IMR-90 (cell line): ENCODE results near the gene TEX261. TPM values are rescaled to one million over a fixed set of nuclear protein-coding genes. Genes with fewer than 3 reads are reported as not detected.

Experiments used
- ATAC-seq: fragments of 200-7000 bp; cut with Tn5 transposase; 2 replicates; pipeline ENCODE4 v1.9.1; 2020; ENCODE audit warnings: low read depth, mild to moderate bottlenecking, moderate library complexity
- BruUV-seq: library from RNA; stranded (reverse); fragments of 400-500 nt; replicated peaks from 2 replicates; lab custom pipeline; 2021; lab: Mats Ljungman, UMichigan
- CTCF ChIA-PET: fragments of 300-600 bp; formaldehyde crosslinking; extraction: SDS; loops from one replicate; lab custom pipeline; 2021; ENCODE audit warnings: antibody characterized with exemption; lab: Yijun Ruan, JAX
- POLR2A ChIA-PET: fragments of 300-600 bp; sonication (Branson Sonifier 250); formaldehyde crosslinking; loops from one replicate; lab custom pipeline; 2022; ENCODE audit warnings: antibody characterized with exemption; ENCODE audit not compliant: unreplicated experiment; lab: Charles Lee
- DNase-seq: peaks from one replicate; pipeline ENCODE4 v3.0.0; 2013
- H2AFZ ChIP-seq: replicated peaks from 2 replicates; pipeline ENCODE3; 2013; ENCODE audit warnings: low read length, mild to moderate bottlenecking; ENCODE audit not compliant: poor library complexity
- H2AK5ac ChIP-seq: 2 replicates; pipeline ENCODE4 v1.6.1; 2013; ENCODE audit warnings: low read depth, low read length, inconsistent platforms
- H2AK9ac ChIP-seq: replicated peaks from 2 replicates; pipeline ENCODE3; 2013; ENCODE audit warnings: mild to moderate bottlenecking, low read depth, low read length, moderate library complexity; ENCODE audit not compliant: poor library complexity
- H2BK120ac ChIP-seq: 2 replicates; pipeline ENCODE4 v1.6.1; 2013; ENCODE audit warnings: low read depth, low read length, inconsistent platforms
- H2BK15ac ChIP-seq: 3 replicates; pipeline ENCODE4 v1.6.1; 2013; ENCODE audit warnings: low read depth, low read length, inconsistent platforms
- H2BK20ac ChIP-seq: 2 replicates; pipeline ENCODE4 v1.6.1; 2013; ENCODE audit warnings: low read depth, mild to moderate bottlenecking, inconsistent platforms, low read length, moderate library complexity
- H2BK5ac ChIP-seq: 2 replicates; pipeline ENCODE4 v1.6.1; 2013; ENCODE audit warnings: mild to moderate bottlenecking, low read depth, low read length, inconsistent platforms; ENCODE audit not compliant: poor library complexity, severe bottlenecking
- H3K14ac ChIP-seq: replicated peaks from 2 replicates; pipeline ENCODE4 v1.6.1; 2013; ENCODE audit warnings: low read depth, low read length, inconsistent platforms
- H3K18ac ChIP-seq: 2 replicates; pipeline ENCODE4 v1.6.1; 2013; ENCODE audit warnings: low read depth, low read length, control low read depth
- H3K23ac ChIP-seq: 2 replicates; pipeline ENCODE4 v1.6.1; 2013; ENCODE audit warnings: low read depth, low read length, inconsistent platforms
- H3K27ac ChIP-seq: 2 replicates; pipeline ENCODE4 v1.5.1; 2013; ENCODE audit warnings: mild to moderate bottlenecking, control low read depth, low read length; ENCODE audit not compliant: insufficient read depth
- H3K27me3 ChIP-seq: 2 replicates; pipeline ENCODE4 v1.6.1; 2013; ENCODE audit warnings: low read length; ENCODE audit not compliant: control insufficient read depth, insufficient read depth
- H3K36me3 ChIP-seq: 2 replicates; pipeline ENCODE4 v1.6.1; 2013; ENCODE audit warnings: low read length, mixed read lengths; ENCODE audit not compliant: control insufficient read depth, insufficient read depth
- H3K4ac ChIP-seq: 2 replicates; pipeline ENCODE4 v1.6.1; 2013; ENCODE audit warnings: low read depth, low read length, inconsistent platforms
- H3K4me1 ChIP-seq: 2 replicates; pipeline ENCODE4 v1.6.1; 2013; ENCODE audit warnings: low read length, mixed read lengths; ENCODE audit not compliant: control insufficient read depth, insufficient read depth
- H3K4me2 ChIP-seq: 2 replicates; pipeline ENCODE4 v1.6.1; 2013; ENCODE audit warnings: low read depth, mild to moderate bottlenecking, control low read depth, low read length, moderate library complexity
- H3K4me3 ChIP-seq: 2 replicates; pipeline ENCODE4 v1.5.1; 2013; ENCODE audit warnings: low read depth, mild to moderate bottlenecking, control low read depth, low read length, moderate library complexity; ENCODE audit not compliant: insufficient read depth
- H3K56ac ChIP-seq: 2 replicates; pipeline ENCODE4 v1.6.1; 2013; ENCODE audit warnings: low read length, inconsistent platforms; ENCODE audit not compliant: insufficient read depth; ENCODE audit errors: extremely low read depth
- H3K79me1 ChIP-seq, 2 experiments: 2 replicates each; pipeline ENCODE4 v1.6.1; 2013; ENCODE audit warnings: low read length in 2 of 2, inconsistent platforms in 1 of 2, low read depth in 1 of 2
- H3K9ac ChIP-seq: 2 replicates; pipeline ENCODE4 v1.6.1; 2013; ENCODE audit warnings: low read depth, low read length, control low read depth
- H3K9me1 ChIP-seq: 2 replicates; pipeline ENCODE4 v1.6.1; 2013; ENCODE audit warnings: low read length, inconsistent platforms; ENCODE audit not compliant: insufficient read depth
- H3K9me3 ChIP-seq: 2 replicates; pipeline ENCODE4 v1.6.1; 2013; ENCODE audit warnings: low read length; ENCODE audit not compliant: control insufficient read depth, insufficient read depth
- H4K20me1 ChIP-seq: 2 replicates; pipeline ENCODE4 v1.6.1; 2013; ENCODE audit warnings: low read length, inconsistent platforms; ENCODE audit not compliant: insufficient read depth
- H4K5ac ChIP-seq: 2 replicates; pipeline ENCODE4 v1.6.1; 2013; ENCODE audit warnings: mild to moderate bottlenecking, low read depth, low read length, control low read depth
- H4K8ac ChIP-seq, 2 experiments: 2 replicates each; pipeline ENCODE4 v1.6.1; 2013; ENCODE audit warnings: low read depth in 2 of 2, low read length in 2 of 2, control low read depth in 1 of 2, inconsistent platforms in 1 of 2
- H4K91ac ChIP-seq: 2 replicates; pipeline ENCODE4 v1.6.1; 2013; ENCODE audit warnings: low read depth, low read length, inconsistent platforms; ENCODE audit not compliant: insufficient read depth
- BHLHE40 ChIP-seq: fragments of 150-350 bp; IDR thresholded peaks from 2 replicates; pipeline ENCODE4 v1.6.1; 2016; ENCODE audit warnings: mild to moderate bottlenecking, low read depth, low read length
- CEBPB ChIP-seq: IDR thresholded peaks from 2 replicates; pipeline ENCODE4 v1.6.1; 2012; ENCODE audit warnings: low read depth, low read length, improper control_type of control experiment
- CHD1 ChIP-seq: IDR thresholded peaks from 2 replicates; pipeline ENCODE4 v1.6.1; 2012; ENCODE audit warnings: low read depth, low read length, improper control_type of control experiment
- CTCF ChIP-seq: conservative IDR thresholded peaks from 2 replicates; pipeline ENCODE4 v1.5.1; 2012; ENCODE audit warnings: mild to moderate bottlenecking, low read depth, low read length, improper control_type of control experiment
- FOS ChIP-seq: fragments of 150-350 bp; IDR thresholded peaks from 2 replicates; pipeline ENCODE4 v1.6.1; 2016; ENCODE audit warnings: low read depth, low read length
- MAFK ChIP-seq: IDR thresholded peaks from 2 replicates; pipeline ENCODE4 v1.6.1; 2012; ENCODE audit warnings: low read depth, low read length, improper control_type of control experiment
- NFE2L2 ChIP-seq: fragments of 150-350 bp; IDR thresholded peaks from 2 replicates; pipeline ENCODE4 v1.6.1; 2016; ENCODE audit warnings: low read depth, mild to moderate bottlenecking, low read length
- POLR2A ChIP-seq: IDR thresholded peaks from 2 replicates; pipeline ENCODE4 v1.6.1; 2012; ENCODE audit warnings: mild to moderate bottlenecking, low read depth, low read length
- RAD21 ChIP-seq: IDR thresholded peaks from 2 replicates; pipeline ENCODE4 v1.6.1; 2012; ENCODE audit warnings: low read length, improper control_type of control experiment
- RCOR1 ChIP-seq: IDR thresholded peaks from 2 replicates; pipeline ENCODE4 v1.6.1; 2012; ENCODE audit warnings: mild to moderate bottlenecking, low read length, improper control_type of control experiment; ENCODE audit not compliant: insufficient replicate concordance
- RFX5 ChIP-seq: IDR thresholded peaks from 2 replicates; pipeline ENCODE4 v1.8.0; 2012; ENCODE audit warnings: low read depth, mild to moderate bottlenecking, low read length, moderate library complexity
- SMC3 ChIP-seq: fragments of 150-350 bp; IDR thresholded peaks from 2 replicates; pipeline ENCODE4 v1.6.1; 2016; ENCODE audit warnings: low read depth, mild to moderate bottlenecking, antibody characterized with exemption, low read length, moderate library complexity
- USF2 ChIP-seq: fragments of 150-350 bp; IDR thresholded peaks from 2 replicates; pipeline ENCODE4 v1.6.1; 2017; ENCODE audit warnings: mild to moderate bottlenecking, antibody characterized with exemption, low read length, low read depth
- WGBS, 2 experiments: methylation state at CpG; one replicate each; pipeline versions ENCODE4 v1.1.5 to v1.1.7; 2013; ENCODE audit warnings: missing lambda C conversion rate in 2 of 2; ENCODE audit not compliant: insufficient read length in 1 of 2; ENCODE audit errors: extremely low coverage in 2 of 2; 5-methylcytosine and 5-hydroxymethylcytosine counted together
- dilution Hi-C: fragments of 300-500 bp; cut with HindIII; formaldehyde crosslinking; loops from one replicate; pipeline ENCODE4 v1.14.3; 2018; ENCODE audit warnings: low sequenced_read_pairs; ENCODE audit not compliant: unreplicated experiment
- in situ Hi-C: fragments of 300-500 bp; cut with MboI; formaldehyde crosslinking; loops from 3 replicates; pipeline ENCODE4 v1.14.3; 2019; ENCODE audit warnings: low sequenced_read_pairs, inconsistent platforms, mixed read lengths
- intact Hi-C: fragments of 100-400 bp; cut with micrococcal nuclease; formaldehyde crosslinking; loops from 2 replicates; pipeline ENCODE4 v1.10.0; 2022
- polyA plus RNA-seq, 3 experiments: library from polyadenylated mRNA; depleted of rRNA; stranded (reverse); fragments of >200 nt; gene quantifications; 2 replicates each; pipeline ENCODE4 v1.2.3, GENCODE V29; 2012; ENCODE audit warnings: low replicate concordance in 1 of 3
- total RNA-seq: library from RNA; depleted of rRNA; stranded (reverse); fragments of >200 nt; gene quantifications from 2 replicates; pipeline ENCODE4 v1.2.3, GENCODE V29; 2012

Gene TEX261
- total and polyA plus RNA-seq, 2 of the 4 experiments (the other 2 are of a cell fraction) = 26.3 to 69.8 TPM

- no peak for TF ChIP-seq USF2
These were observed 9.9 kb downstream of the TEX261 start (continued) for GRCh38 chr2:70984576-70985282.

- H3K4me3 ChIP-seq = no peak overlapping the region
- 0 out of 2 replicates have a peak, but pooled peaks cover 2% of the 10 kb centered on the region for H3K9me1 ChIP-seq
- dilution Hi-C loops (no loop called here), intact Hi-C loops (no loop called here), in situ Hi-C loops (loop anchor here (10.0 kb wide), 1 partner anchor 689 kb away; the partner anchor contains the start of gene SNRPG)
- H3K79me1 ChIP-seq = no peaks in the 10 kb centered on the region; a peak in 1 of 4 replicates
- H2BK20ac ChIP-seq = no peak overlapping the region
- ATAC-seq (no peak), DNase-seq (no peak)
- ChIA-PET POLR2A (no interaction called here), CTCF (no interaction called here)
- H3K9me3 ChIP-seq = no peaks in the 10 kb centered on the region
- BruUV-seq = no TSS peak
- H2BK15ac ChIP-seq = no peak overlapping the region
- no peak overlapping the region for H2BK5ac ChIP-seq
- H4K20me1 ChIP-seq = peaks cover 5% of the 10 kb centered on the region; the same call in 1 of the 2 replicates
- TF ChIP-seq RAD21 (no peak), FOS (no peak), RFX5 (no peak), CEBPB (no peak), RCOR1 (no peak), SMC3 (no peak), USF2 (no peak), POLR2A (no peak), NFE2L2 (no peak), CTCF (no peak), CHD1 (no peak), MAFK (no peak), BHLHE40 (no peak)
- H3K4ac ChIP-seq = no peak overlapping the region
- no peak overlapping the region for H2AK9ac ChIP-seq
- H3K27me3 ChIP-seq = no peaks in the 10 kb centered on the region
- H2AK5ac ChIP-seq = no peak overlapping the region
- no peak overlapping the region for H3K18ac ChIP-seq
- no peak overlapping the region for H3K4me2 ChIP-seq
- no peaks in the 10 kb centered on the region for H3K4me1 ChIP-seq
- H4K91ac ChIP-seq = no peak overlapping the region
- H3K27ac ChIP-seq = no peak overlapping the region
- H3K56ac ChIP-seq = no peak overlapping the region
- WGBS, 2 experiments = 100% methylated on average over 1 of the region's 3 CpGs; no CpG with 5 or more reads in 1 of the 2 experiments
- no peak overlapping the region for H3K23ac ChIP-seq
- no peak overlapping the region for H2BK120ac ChIP-seq
- H3K36me3 ChIP-seq = peaks cover 31% of the 10 kb centered on the region
- H3K9ac ChIP-seq = no peak overlapping the region
- H3K14ac ChIP-seq = no peak overlapping the region
- H2AFZ ChIP-seq = no peak overlapping the region
- no peak overlapping the region for H4K8ac ChIP-seq
- H4K5ac ChIP-seq = no peak overlapping the region
These were observed 10.5 kb downstream of the TEX261 start for GRCh38 chr2:70984228-70984575.
